GM19351 (cell line): ENCODE results near the gene PCOLCE2.
"Not testable (repeated sequence)": the region's sequence is repeated elsewhere in the genome, so short reads cannot be mapped to it uniquely, and the experiment has no call there.

Experiments
- ATAC-seq: cut with Tn5 transposase; IDR thresholded peaks from one replicate; pipeline ENCODE4 v1.9.1; 2021; ENCODE audit warnings: mild to moderate bottlenecking, moderate library complexity; ENCODE audit not compliant: unreplicated experiment

The PCOLCE2 gene

DNA sequence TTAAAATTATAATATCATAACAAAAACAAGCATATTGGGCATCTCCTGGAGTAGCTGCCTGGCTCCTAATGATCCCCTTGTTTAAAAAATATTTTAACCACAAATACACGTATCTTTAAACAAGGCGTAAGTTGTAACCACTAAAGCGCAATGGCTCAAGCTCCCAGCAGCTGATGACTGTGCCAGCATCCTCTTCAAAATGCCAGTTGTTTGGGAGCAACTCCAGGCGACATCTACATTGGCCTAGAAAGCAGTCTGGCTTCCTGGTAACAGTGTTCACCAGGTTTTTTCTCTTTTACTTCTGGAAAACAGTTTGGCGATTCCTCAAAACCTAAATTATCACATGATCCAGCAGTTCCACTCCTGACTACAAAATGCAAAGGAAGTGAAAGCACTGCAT lies 13.8 kb downstream of the PCOLCE2 start:
- ATAC-seq = no peak

- ATAC-seq = not testable (repeated sequence)
Observed at GRCh38 chr3:142868382-142868781, 20.5 kb downstream of the PCOLCE2 start.

DNA sequence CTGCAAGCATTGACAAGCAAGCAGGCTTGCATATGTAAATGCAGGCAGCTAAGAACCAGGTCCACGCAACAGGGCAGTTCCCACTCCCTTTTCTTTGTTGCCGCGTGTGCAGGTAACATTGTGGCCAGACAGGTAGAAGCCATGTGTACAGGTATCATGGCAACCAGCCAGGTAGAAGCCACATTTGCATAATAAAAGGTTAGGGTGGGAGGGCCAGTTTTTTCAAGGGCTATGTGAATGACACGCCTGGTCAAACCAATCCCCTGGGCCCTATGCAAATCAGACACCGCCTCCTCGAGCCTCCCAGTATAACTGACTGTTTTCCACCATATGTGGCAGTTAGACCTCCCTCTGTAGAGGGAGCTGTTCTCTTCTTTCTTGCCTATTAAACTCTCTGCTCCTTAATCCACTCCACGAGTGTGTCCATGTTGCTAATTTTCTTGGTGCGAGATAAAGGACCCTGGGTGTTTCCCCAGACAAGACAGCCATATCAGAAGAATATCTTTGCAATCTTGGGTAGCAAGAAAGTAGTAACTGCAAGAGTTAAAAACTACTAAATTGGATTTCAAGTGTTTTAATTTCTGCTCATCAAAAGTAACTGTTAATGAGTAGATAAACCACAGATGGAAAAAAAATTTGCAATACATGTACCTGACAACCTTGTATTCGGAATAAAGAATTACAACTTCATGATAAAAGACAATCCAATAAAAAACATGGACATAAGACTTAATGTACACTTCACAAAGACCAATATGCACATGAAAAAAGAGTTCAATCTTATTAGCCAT lies 21.8 kb downstream of the PCOLCE2 start:
- ATAC-seq = no peak

DNA sequence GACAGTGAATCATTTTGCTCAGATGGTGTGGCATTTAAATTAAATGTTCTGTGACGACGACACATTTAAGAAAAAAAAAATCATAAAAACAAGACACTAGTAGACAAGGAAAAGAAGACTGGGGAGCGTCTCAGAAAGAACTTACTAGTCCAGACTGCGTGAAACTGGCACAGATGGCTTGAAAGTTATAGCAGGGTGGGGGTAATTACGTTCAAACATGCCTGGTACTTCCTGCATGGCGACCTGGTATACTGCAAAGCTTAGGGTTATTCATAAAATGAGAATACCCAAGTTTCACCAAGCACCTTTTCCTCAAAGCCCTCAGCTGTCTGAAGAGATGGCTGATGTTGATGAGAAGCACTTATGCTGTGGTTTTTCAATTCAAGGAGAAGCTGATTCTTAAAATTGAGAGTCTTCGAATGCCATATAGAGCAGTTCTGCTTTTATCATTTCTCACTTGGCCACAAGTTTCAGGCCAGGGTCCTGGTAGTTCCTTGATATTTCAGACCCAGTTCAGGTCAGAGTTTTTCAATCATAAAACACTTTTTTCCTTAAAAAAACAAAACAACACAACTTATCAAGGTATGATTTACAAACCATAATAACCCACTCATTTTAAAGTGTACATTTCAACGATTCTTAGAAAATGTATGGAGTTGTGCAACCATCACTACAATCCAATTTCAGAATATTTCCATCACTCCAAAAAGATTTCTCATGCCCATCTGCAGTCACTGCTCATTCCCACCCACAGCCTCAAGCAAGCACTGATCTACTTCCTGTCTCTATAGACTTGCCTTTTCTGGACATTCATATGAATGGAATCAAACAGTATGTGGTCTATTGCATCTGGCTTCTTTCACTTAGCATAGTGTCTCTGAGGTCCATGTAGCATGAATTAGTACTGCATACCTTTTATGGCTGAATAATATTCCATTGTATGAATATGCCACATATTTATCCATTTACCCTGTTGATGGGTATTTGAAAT lies 24.7 kb downstream of the PCOLCE2 start:
- no peak for ATAC-seq

- ATAC-seq = no peak
Observed at GRCh38 chr3:142863010-142863817, 25.7 kb downstream of the PCOLCE2 start.

DNA sequence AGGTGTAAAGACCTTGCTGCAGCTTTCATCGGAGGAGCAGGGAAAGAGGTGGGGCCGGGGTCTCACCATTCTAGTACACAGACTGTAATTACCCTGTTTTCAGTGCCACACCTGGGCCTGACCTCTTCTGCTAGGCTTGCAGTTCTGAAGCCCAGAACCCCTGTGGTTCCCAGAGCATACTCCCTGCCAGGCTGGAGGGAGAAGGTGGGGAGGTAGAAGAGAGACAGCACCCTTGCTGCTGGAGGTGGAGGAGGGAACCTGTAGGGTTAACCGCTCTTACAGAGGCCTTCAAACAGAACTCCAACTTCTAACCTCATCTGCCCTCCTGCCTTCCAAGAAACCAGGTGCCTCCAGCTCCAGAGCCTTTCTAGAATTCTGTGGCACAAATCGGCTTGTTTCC lies 27.0 kb downstream of the PCOLCE2 start:
- no peak for ATAC-seq

GRCh38 chr3:142858043-142858442 lies 30.8 kb downstream of the PCOLCE2 start:
- no peak for ATAC-seq

GRCh38 chr3:142857056-142857455 lies 31.8 kb downstream of the PCOLCE2 start:
- ATAC-seq = no peak

- no peak for ATAC-seq
Observed at GRCh38 chr3:142853270-142854168, 35.4 kb downstream of the PCOLCE2 start.

DNA sequence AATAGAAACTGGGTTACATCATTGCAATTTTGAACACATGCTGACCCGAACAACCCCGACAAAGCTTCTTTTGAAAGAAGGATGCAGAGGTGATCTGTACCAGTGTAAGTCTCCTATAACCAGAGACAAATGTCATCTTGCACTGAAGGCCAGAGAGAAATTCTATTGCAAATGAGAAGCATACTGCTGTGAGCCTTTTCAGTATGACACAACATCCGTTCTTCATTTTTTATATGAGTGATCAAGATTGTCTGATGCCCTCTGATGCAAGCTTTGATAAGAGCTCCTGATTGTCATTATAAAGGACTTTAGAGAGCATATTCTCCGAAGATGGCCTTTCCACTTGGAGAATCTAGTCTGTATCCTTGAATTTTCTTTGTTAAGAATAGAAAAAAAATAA lies 36.9 kb downstream of the PCOLCE2 start:
- ATAC-seq = no peak

DNA sequence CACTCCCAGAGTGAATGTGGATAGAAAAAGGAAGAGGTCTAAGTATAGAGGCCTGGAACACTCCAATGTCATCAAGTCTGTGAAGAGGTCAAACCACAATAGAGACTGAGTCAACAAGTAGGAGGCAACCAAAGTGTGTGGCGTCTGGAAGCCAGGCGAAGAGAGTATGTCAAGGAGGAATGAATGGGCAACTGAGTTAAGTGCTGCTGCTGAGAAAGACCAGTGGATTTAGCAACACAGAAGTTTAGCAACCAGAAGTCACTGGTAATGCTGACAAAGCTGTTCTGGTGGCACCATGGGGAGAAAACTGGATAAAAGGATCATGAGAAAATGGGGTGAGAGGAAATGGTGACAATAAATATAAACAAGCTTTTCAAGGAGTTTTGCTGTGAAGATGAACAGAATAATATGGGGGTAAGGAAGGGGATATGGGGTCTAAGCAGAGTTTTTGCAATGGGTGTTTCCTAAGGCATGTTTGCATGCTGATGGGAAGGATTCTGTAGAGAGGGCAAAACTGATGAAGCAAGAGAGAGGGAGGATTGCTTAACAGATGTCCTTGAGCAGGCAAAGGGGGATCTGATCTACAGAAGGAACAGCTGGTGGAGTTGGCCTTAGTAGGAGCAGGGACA lies 38.4 kb downstream of the PCOLCE2 start:
- ATAC-seq = no peak

- no peak for ATAC-seq
Observed at GRCh38 chr3:142849148-142849547, 39.7 kb downstream of the PCOLCE2 start.

GRCh38 chr3:142846779-142847577 lies 41.9 kb downstream of the PCOLCE2 start:
- no peak for ATAC-seq

GRCh38 chr3:142844339-142844977 lies 44.4 kb downstream of the PCOLCE2 start:
- peak; percentile 69 for ATAC-seq

- ATAC-seq = no peak
Observed at GRCh38 chr3:142839831-142840230, 49.1 kb downstream of the PCOLCE2 start.

GRCh38 chr3:142837526-142837925 lies 51.4 kb downstream of the PCOLCE2 start:
- ATAC-seq = no peak

- ATAC-seq = peak; percentile 100
Observed at GRCh38 chr3:142828703-142829305, 60.1 kb downstream of the PCOLCE2 start.

- ATAC-seq = no peak
Observed at GRCh38 chr3:142819179-142819578, 69.7 kb downstream of the PCOLCE2 start.
